HEK293 (cell line): ENCODE data around the gene ENTREP1.

Source experiments
- CTCF ChIA-PET: fragments of 350-600 bp; formaldehyde crosslinking; extraction: SDS; loops from one replicate; lab custom pipeline; 2021; ENCODE audit warnings: antibody characterized with exemption; lab: Yijun Ruan, JAX
- POLR2A ChIA-PET: fragments of 300-600 bp; formaldehyde crosslinking; extraction: SDS; loops from one replicate; lab custom pipeline; 2020; ENCODE audit warnings: antibody characterized with exemption, inconsistent platforms; lab: Yijun Ruan, JAX
- H3K27ac ChIP-seq: fragments of 200-500 bp; sonication (Bioruptor generic); 2 replicates; pipeline ENCODE4 v1.5.1; 2014; ENCODE audit warnings: low read depth, low read length, control low read depth, inconsistent platforms; ENCODE audit errors: extremely low read depth
- H3K36me3 ChIP-seq, 2 experiments: fragments of 200-500 bp in 1 of 2; sonication (Bioruptor generic) in 1 of 2; 1 replicate in 1 of 2; 2 replicates in 1 of 2; pipeline ENCODE4 v1.5.1; 2014 to 2017; ENCODE audit warnings: inconsistent platforms in 2 of 2, low read length in 2 of 2; ENCODE audit not compliant: control insufficient read depth in 2 of 2, insufficient read depth in 1 of 2
- H3K4me1 ChIP-seq: fragments of 200-500 bp; sonication (Bioruptor generic); 2 replicates; pipeline ENCODE4 v1.5.1; 2014; ENCODE audit warnings: mild to moderate bottlenecking, low read length, inconsistent platforms; ENCODE audit not compliant: control insufficient read depth, insufficient read depth
- H3K4me3 ChIP-seq: 2 replicates; pipeline ENCODE4 v1.5.1; 2011; ENCODE audit warnings: low read depth, mild to moderate bottlenecking, control low read depth, low read length, moderate library complexity
- H3K9me3 ChIP-seq: fragments of 200-500 bp; sonication (Bioruptor generic); 2 replicates; pipeline ENCODE4 v1.5.1; 2014; ENCODE audit warnings: low read depth, low read length, inconsistent platforms; ENCODE audit not compliant: control insufficient read depth, insufficient read depth
- ATF2 ChIP-seq: fragments of 450-650 bp; formaldehyde crosslinking; IDR thresholded peaks from 2 replicates; pipeline ENCODE4 v1.5.1; 2016; ENCODE audit warnings: missing biosample characterization, missing genetic modification characterization, low read depth
- BCL11A ChIP-seq: fragments of 450-650 bp; formaldehyde crosslinking; IDR thresholded peaks from 2 replicates; pipeline ENCODE4 v1.5.1; 2016; ENCODE audit warnings: low read depth, missing biosample characterization, missing genetic modification characterization
- KLF10 ChIP-seq: fragments of 450-650 bp; IDR thresholded peaks from 2 replicates; pipeline ENCODE4 v1.5.1; 2018; ENCODE audit warnings: missing biosample characterization, mild to moderate bottlenecking, missing genetic modification characterization
- KLF17 ChIP-seq: fragments of 450-650 bp; formaldehyde crosslinking; IDR thresholded peaks from 2 replicates; pipeline ENCODE4 v1.5.1; 2016; ENCODE audit warnings: missing biosample characterization, missing genetic modification characterization
- KLF7 ChIP-seq: fragments of 450-650 bp; formaldehyde crosslinking; IDR thresholded peaks from 2 replicates; pipeline ENCODE4 v1.5.1; 2016; ENCODE audit warnings: missing biosample characterization, missing genetic modification characterization, borderline replicate concordance
- PRDM2 ChIP-seq: fragments of 450-650 bp; formaldehyde crosslinking; IDR thresholded peaks from 2 replicates; pipeline ENCODE4 v1.5.1; 2016; ENCODE audit warnings: missing biosample characterization, missing genetic modification characterization, borderline replicate concordance
- RBAK ChIP-seq: fragments of 450-650 bp; formaldehyde crosslinking; IDR thresholded peaks from 2 replicates; pipeline ENCODE4 v1.5.1; 2016; ENCODE audit warnings: missing biosample characterization, missing genetic modification characterization
- YY2 ChIP-seq: fragments of 450-650 bp; formaldehyde crosslinking; IDR thresholded peaks from 2 replicates; pipeline ENCODE4 v1.5.1; 2016; ENCODE audit warnings: missing biosample characterization, missing genetic modification characterization
- ZBTB49 ChIP-seq: fragments of 450-650 bp; formaldehyde crosslinking; IDR thresholded peaks from 2 replicates; pipeline ENCODE4 v1.5.1; 2016; ENCODE audit warnings: missing biosample characterization, missing genetic modification characterization, low read depth
- ZFP41 ChIP-seq: fragments of 450-650 bp; formaldehyde crosslinking; IDR thresholded peaks from 2 replicates; pipeline ENCODE4 v1.5.1; 2016; ENCODE audit warnings: missing biosample characterization, missing genetic modification characterization, borderline replicate concordance
- ZNF138 ChIP-seq: fragments of 450-650 bp; formaldehyde crosslinking; IDR thresholded peaks from 2 replicates; pipeline ENCODE4 v1.5.1; 2016; ENCODE audit warnings: missing biosample characterization, missing genetic modification characterization, borderline replicate concordance
- ZNF140 ChIP-seq: fragments of 450-650 bp; formaldehyde crosslinking; IDR thresholded peaks from 2 replicates; pipeline ENCODE4 v1.5.1; 2016; ENCODE audit warnings: missing biosample characterization, missing genetic modification characterization
- ZNF23 ChIP-seq: fragments of 450-650 bp; formaldehyde crosslinking; IDR thresholded peaks from 2 replicates; pipeline ENCODE4 v1.5.1; 2016; ENCODE audit warnings: missing biosample characterization, missing genetic modification characterization, borderline replicate concordance
- ZNF366 ChIP-seq: fragments of 450-650 bp; formaldehyde crosslinking; conservative IDR thresholded peaks from 2 replicates; pipeline ENCODE4 v1.5.1; 2016; ENCODE audit warnings: missing biosample characterization, missing genetic modification characterization
- ZNF433 ChIP-seq: fragments of 450-650 bp; formaldehyde crosslinking; IDR thresholded peaks from 2 replicates; pipeline ENCODE4 v1.5.1; 2016; ENCODE audit warnings: missing biosample characterization, missing genetic modification characterization, low read depth
- ZNF544 ChIP-seq: fragments of 450-650 bp; formaldehyde crosslinking; IDR thresholded peaks from 2 replicates; pipeline ENCODE4 v1.5.0; 2017; ENCODE audit warnings: missing biosample characterization, missing genetic modification characterization
- ZNF561 ChIP-seq: fragments of 450-650 bp; IDR thresholded peaks from 2 replicates; pipeline ENCODE4 v1.5.1; 2018; ENCODE audit warnings: missing biosample characterization, missing genetic modification characterization, borderline replicate concordance
- ZNF837 ChIP-seq: fragments of 450-650 bp; formaldehyde crosslinking; IDR thresholded peaks from 2 replicates; pipeline ENCODE4 v1.5.1; 2016; ENCODE audit warnings: missing biosample characterization, missing genetic modification characterization
- ZSCAN16 ChIP-seq: fragments of 450-650 bp; formaldehyde crosslinking; IDR thresholded peaks from 2 replicates; pipeline ENCODE4 v1.5.1; 2016; ENCODE audit warnings: missing biosample characterization, missing genetic modification characterization

ENTREP1 gene

DNA sequence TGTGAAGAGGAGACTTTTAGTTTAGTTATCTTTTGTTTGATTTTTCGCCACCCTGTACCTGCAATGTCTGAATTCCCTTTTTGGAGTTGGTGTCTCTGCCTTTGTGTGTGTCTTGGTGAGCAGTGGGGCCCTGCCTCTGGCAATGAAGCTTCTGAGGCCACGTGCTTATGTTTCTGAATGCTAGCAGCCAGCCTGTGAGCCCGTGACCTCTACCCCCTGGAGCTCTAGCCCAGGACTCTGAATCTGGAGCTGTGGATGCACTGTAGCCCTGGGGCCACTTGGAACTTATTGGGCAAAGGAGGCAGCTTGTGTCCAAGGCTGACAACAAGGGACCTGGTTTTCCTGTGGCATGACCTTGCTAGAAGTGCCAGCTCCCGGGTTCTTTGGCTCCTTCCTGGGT lies 19.4 kb downstream of the ENTREP1 start:
- Histone ChIP-seq H3K36me3 (no peaks in the 10 kb centered on the region), H3K27ac (no peak overlapping the region), H3K9me3 (no peaks in the 10 kb centered on the region), H3K4me3 (no peak overlapping the region), H3K4me1 (no peaks in the 10 kb centered on the region)
- TF ChIP-seq ZNF140: no peak
- no peak for TF ChIP-seq ZSCAN16
- TF ChIP-seq RBAK: no peak
- TF ChIP-seq ZNF366 (tag by site-specific recombination): no peak
- no peak for TF ChIP-seq ZNF23
- no peak for TF ChIP-seq ZFP41 (tag by site-specific recombination)
- TF ChIP-seq ZNF138: no peak
- no peak for TF ChIP-seq KLF10 (tag by site-specific recombination)
- TF ChIP-seq ATF2: no peak
- no peak for TF ChIP-seq PRDM2 (tag by site-specific recombination)
- CTCF ChIA-PET: no interaction called here
- POLR2A ChIA-PET: no interaction called here

GRCh38 chr9:69346596-69347390 lies 21.8 kb downstream of the ENTREP1 start:
- POLR2A ChIA-PET: interaction anchor here (1.0 kb wide), 1 partner anchor 22 kb away, joined by 3 read pairs; no protein-coding TSS in a partner anchor

More at GRCh38 chr9:69346596-69347390, 21.8 kb downstream of the ENTREP1 start:
- TF ChIP-seq ZNF561: no peak
- no peak for TF ChIP-seq BCL11A (tag by site-specific recombination)
- TF ChIP-seq ZBTB49 (tag by site-specific recombination): no peak
- TF ChIP-seq KLF17: no peak
- TF ChIP-seq ZNF837 (tag by site-specific recombination): no peak
- no peak for TF ChIP-seq YY2 (tag by site-specific recombination)
- TF ChIP-seq ZNF544 (tag by site-specific recombination): no peak
- no peak for TF ChIP-seq ZNF433
- TF ChIP-seq KLF7 (tag by site-specific recombination): no peak
- Histone ChIP-seq H3K9me3 (no peaks in the 10 kb centered on the region), H3K36me3 (no peaks in the 10 kb centered on the region), H3K4me3 (no peak overlapping the region), H3K4me1 (no peaks in the 10 kb centered on the region), H3K27ac (no peak overlapping the region)
- CTCF ChIA-PET: interaction anchor here (0.5 to 1.6 kb wide), 2 partner anchors 11 to 157 kb away, joined by 3 to 4 read pairs; no protein-coding TSS in a partner anchor
